Karpas-422 (cell line): Measurements from ENCODE around the gene MYH9. TPM values are rescaled to one million over a fixed set of nuclear protein-coding genes. Genes with fewer than 3 reads are reported as not detected.
"Not testable (repeated sequence)": the region's sequence is repeated elsewhere in the genome, so short reads cannot be mapped to it uniquely, and the experiment has no call there.

ENCODE experiments used
- DNase-seq: peaks from one replicate; pipeline ENCODE4 v3.0.0-alpha.2; 2015
- H2AFZ ChIP-seq: fragments of 200-600 bp; sonication (generic); 2 replicates; pipeline ENCODE4 v1.6.1; 2014; ENCODE audit warnings: antibody characterized with exemption, low read length, mixed read lengths
- H3K27ac ChIP-seq: fragments of 200-600 bp; sonication (generic); 2 replicates; pipeline ENCODE4 v1.5.1; 2014; ENCODE audit warnings: mild to moderate bottlenecking, low read length, moderate library complexity
- H3K27me3 ChIP-seq: fragments of 200-600 bp; sonication (generic); 2 replicates; pipeline ENCODE4 v1.6.1; 2014; ENCODE audit warnings: low read length, mixed read lengths
- H3K36me3 ChIP-seq: fragments of 200-600 bp; sonication (generic); 2 replicates; pipeline ENCODE4 v1.6.1; 2014; ENCODE audit warnings: low read length, mixed read lengths; ENCODE audit not compliant: insufficient read depth
- H3K4me1 ChIP-seq: fragments of 200-600 bp; sonication (generic); 2 replicates; pipeline ENCODE4 v1.6.1; 2014; ENCODE audit warnings: mild to moderate bottlenecking, low read length, mixed read lengths
- H3K4me2 ChIP-seq: fragments of 200-600 bp; sonication (generic); 2 replicates; pipeline ENCODE4 v1.6.1; 2014; ENCODE audit warnings: low read length, low read depth, mild to moderate bottlenecking; ENCODE audit not compliant: poor library complexity, severe bottlenecking
- H3K4me3 ChIP-seq: fragments of 200-600 bp; sonication (generic); 2 replicates; pipeline ENCODE4 v1.5.1; 2014; ENCODE audit warnings: mild to moderate bottlenecking, antibody characterized with exemption, low read length, mixed read lengths
- H3K79me2 ChIP-seq: fragments of 200-600 bp; sonication (generic); 2 replicates; pipeline ENCODE4 v1.6.1; 2014; ENCODE audit warnings: mild to moderate bottlenecking, low read length, mixed read lengths
- H3K9ac ChIP-seq: fragments of 200-600 bp; sonication (generic); 2 replicates; pipeline ENCODE4 v1.6.0; 2014; ENCODE audit warnings: low read length
- H3K9me2 ChIP-seq: fragments of 200-600 bp; sonication (generic), shearing (Covaris generic); replicated peaks from 2 replicates; pipeline ENCODE4 v1.6.0; 2014; ENCODE audit warnings: mild to moderate bottlenecking, low read length, moderate library complexity; ENCODE audit not compliant: insufficient read depth
- H3K9me3 ChIP-seq: fragments of 300-700, 200-600 bp; sonication (generic); 2 replicates; pipeline ENCODE4 v1.6.1; 2014; ENCODE audit warnings: low read length, mixed read lengths
- H4K20me1 ChIP-seq: fragments of 200-600 bp; sonication (generic); 2 replicates; pipeline ENCODE4 v1.6.1; 2014; ENCODE audit warnings: mild to moderate bottlenecking, antibody characterized with exemption, low read length, low read depth; ENCODE audit not compliant: insufficient read depth
- total RNA-seq: library from RNA; depleted of rRNA; stranded (reverse); fragments of >200 nt; shearing (Covaris generic); gene quantifications from 2 replicates; pipeline ENCODE4 v1.2.3, GENCODE V29; 2014; ENCODE audit warnings: low replicate concordance

Gene MYH9
- total RNA-seq, 1 experiment from 2014 or later, result 57.5 TPM

GRCh38 chr22:36425977-36426523, 38.3 kb upstream of the MYH9 start:
- peak overlapping the region; percentile 32 for H3K4me2 ChIP-seq
- no peak overlapping the region for H3K9ac ChIP-seq
- DNase-seq, result peak; percentile 54
- H2AFZ ChIP-seq, result no peak overlapping the region
- no peaks in the 10 kb centered on the region for H3K36me3 ChIP-seq
- no peaks in the 10 kb centered on the region for H3K9me2 ChIP-seq
- no peak overlapping the region for H3K4me3 ChIP-seq
- no peaks in the 10 kb centered on the region for H3K27me3 ChIP-seq
- peaks cover 27% of the 10 kb centered on the region for H3K4me1 ChIP-seq
- no peaks in the 10 kb centered on the region for H3K9me3 ChIP-seq
- 0 out of 2 replicates have a peak, but pooled peaks cover 6% of the 10 kb centered on the region for H4K20me1 ChIP-seq
- H3K79me2 ChIP-seq, result no peaks in the 10 kb centered on the region
- no peak overlapping the region for H3K27ac ChIP-seq

- H3K27ac ChIP-seq, result no peak overlapping the region
- no peak overlapping the region for H2AFZ ChIP-seq
Observed at GRCh38 chr22:36424901-36425579, 37.3 kb upstream of the MYH9 start.

GRCh38 chr22:36424466-36424865, 36.7 kb upstream of the MYH9 start:
- H3K4me2 ChIP-seq, H2AFZ ChIP-seq, H3K9me3 ChIP-seq, H3K36me3 ChIP-seq, H3K27ac ChIP-seq, H3K27me3 ChIP-seq, DNase-seq, H3K4me3 ChIP-seq, H3K9me2 ChIP-seq, H4K20me1 ChIP-seq, H3K9ac ChIP-seq, H3K79me2 ChIP-seq: not testable (repeated sequence)
- peaks cover 28% of the 10 kb centered on the region for H3K4me1 ChIP-seq

More at GRCh38 chr22:36424901-36425579, 37.3 kb upstream of the MYH9 start:
- Histone ChIP-seq H3K4me1 (peaks cover 27% of the 10 kb centered on the region), H3K4me2 (no peak overlapping the region), H3K9me3 (no peaks in the 10 kb centered on the region), H4K20me1 (0 out of 2 replicates have a peak, but pooled peaks cover 6% of the 10 kb centered on the region), H3K27me3 (no peaks in the 10 kb centered on the region), H3K79me2 (no peaks in the 10 kb centered on the region), H3K9me2 (no peaks in the 10 kb centered on the region), H3K36me3 (no peaks in the 10 kb centered on the region), H3K4me3 (no peak overlapping the region), H3K9ac (no peak overlapping the region)
- DNase-seq, result no peak

- H3K9ac ChIP-seq, result no peak overlapping the region
Observed at GRCh38 chr22:36423461-36424404, 36.0 kb upstream of the MYH9 start.

GRCh38 chr22:36422287-36423014, 34.7 kb upstream of the MYH9 start:
- H3K4me3 ChIP-seq, result peak overlapping the region; percentile 59
- peak; percentile 78 for DNase-seq
- peak overlapping the region; percentile 55 for H3K9ac ChIP-seq
- H2AFZ ChIP-seq, result peak overlapping the region; percentile 79
- peak overlapping the region; percentile 97 for H3K4me2 ChIP-seq
- H3K36me3 ChIP-seq, result no peaks in the 10 kb centered on the region
- H4K20me1 ChIP-seq, result 0 out of 2 replicates have a peak, but pooled peaks cover 6% of the 10 kb centered on the region
- no peaks in the 10 kb centered on the region for H3K27me3 ChIP-seq
- H3K9me2 ChIP-seq, result no peaks in the 10 kb centered on the region
- peak overlapping the region; percentile 83 for H3K27ac ChIP-seq
- no peaks in the 10 kb centered on the region for H3K9me3 ChIP-seq
- peaks cover 32% of the 10 kb centered on the region for H3K4me1 ChIP-seq
- no peaks in the 10 kb centered on the region for H3K79me2 ChIP-seq

More at GRCh38 chr22:36423461-36424404, 36.0 kb upstream of the MYH9 start:
- H3K27me3 ChIP-seq, result no peaks in the 10 kb centered on the region
- peaks cover 32% of the 10 kb centered on the region for H3K4me1 ChIP-seq
- H3K4me3 ChIP-seq, result no peak overlapping the region
- H3K4me2 ChIP-seq, result no peak overlapping the region
- peak; percentile 52 for DNase-seq
- no peaks in the 10 kb centered on the region for H3K36me3 ChIP-seq
- 0 out of 2 replicates have a peak, but pooled peaks cover 6% of the 10 kb centered on the region for H4K20me1 ChIP-seq
- no peaks in the 10 kb centered on the region for H3K9me3 ChIP-seq
- no peak overlapping the region for H3K27ac ChIP-seq
- H2AFZ ChIP-seq, result no peak overlapping the region
- no peaks in the 10 kb centered on the region for H3K9me2 ChIP-seq
- no peaks in the 10 kb centered on the region for H3K79me2 ChIP-seq

- no peak overlapping the region for H2AFZ ChIP-seq
- no peaks in the 10 kb centered on the region for H3K9me2 ChIP-seq
- no peak overlapping the region for H3K9ac ChIP-seq
- 0 out of 2 replicates have a peak, but pooled peaks cover 6% of the 10 kb centered on the region for H4K20me1 ChIP-seq
- no peaks in the 10 kb centered on the region for H3K9me3 ChIP-seq
- H3K4me2 ChIP-seq, result no peak overlapping the region
- no peaks in the 10 kb centered on the region for H3K36me3 ChIP-seq
- H3K4me1 ChIP-seq, result peaks cover 26% of the 10 kb centered on the region
- no peak overlapping the region for H3K27ac ChIP-seq
- no peaks in the 10 kb centered on the region for H3K79me2 ChIP-seq
- H3K27me3 ChIP-seq, result no peaks in the 10 kb centered on the region
- DNase-seq, result no peak
- no peak overlapping the region for H3K4me3 ChIP-seq
Observed at GRCh38 chr22:36419912-36420882, 32.4 kb upstream of the MYH9 start.
